Tibial nerve (tissue), 4 donors: ENCODE measurements around the gene R3HDM4. TPM values are rescaled to one million over a fixed set of nuclear protein-coding genes. Genes with fewer than 3 reads are reported as not detected.

Experiments
- DNase-seq, 2 donors: peaks; one replicate each; pipeline ENCODE4 v3.0.0-alpha.2; 2019; ENCODE audit warnings: low spot score in 2 of 2
- H3K27ac ChIP-seq, 4 donors: fragments of 200-600 bp; sonication (generic) in 3 of 4; one replicate each; pipeline ENCODE4 v1.5.1; 2017 to 2019; ENCODE audit warnings: mild to moderate bottlenecking in 1 of 4
- H3K27me3 ChIP-seq, 2 donors: fragments of 200-600 bp; sonication (generic) in 1 of 2; one replicate each; pipeline versions ENCODE4 v1.5.1 to v1.6.0; 2017 to 2019
- H3K36me3 ChIP-seq, 3 donors: fragments of 200-600 bp; sonication (generic); one replicate each; pipeline ENCODE4 v1.5.1; 2018 to 2019
- H3K4me1 ChIP-seq, 4 donors: fragments of 200-600 bp; sonication (generic) in 3 of 4; one replicate each; pipeline ENCODE4 v1.5.1; 2017 to 2019
- H3K4me3 ChIP-seq, 4 donors: fragments of 200-600 bp; sonication (generic) in 3 of 4; one replicate each; pipeline ENCODE4 v1.5.1; 2017 to 2019; ENCODE audit warnings: mild to moderate bottlenecking in 1 of 4, moderate library complexity in 1 of 4
- H3K9me3 ChIP-seq, 4 donors: fragments of 200-600 bp; sonication (generic) in 3 of 4; one replicate each; pipeline ENCODE4 v1.5.1; 2017 to 2019
- CTCF ChIP-seq, 5 experiments: fragments of 200-600 bp in 3 of 5; fragments of 450-650 bp in 2 of 5; sonication (generic) in 3 of 5; IDR thresholded peaks; one replicate each; pipeline ENCODE4 v1.5.1; 2016 to 2019; ENCODE audit warnings: antibody characterized with exemption in 5 of 5, mild to moderate bottlenecking in 3 of 5, moderate library complexity in 2 of 5
- EP300 ChIP-seq, 2 donors: sonication (generic); formaldehyde crosslinking; IDR thresholded peaks; one replicate each; pipeline ENCODE4 v1.6.1; 2017; ENCODE audit warnings: antibody characterized with exemption in 2 of 2, mild to moderate bottlenecking in 1 of 2
- POLR2A ChIP-seq, 2 donors: fragments of 450-650 bp; IDR thresholded peaks; one replicate each; pipeline ENCODE4 v1.6.1; 2017; ENCODE audit warnings: antibody characterized with exemption in 2 of 2, mild to moderate bottlenecking in 2 of 2, moderate library complexity in 2 of 2
- WGBS, 2 donors: methylation state at CpG; one replicate each; pipeline ENCODE4 v1.1.5; 2018; 5-methylcytosine and 5-hydroxymethylcytosine counted together
- total RNA-seq, 4 donors: library from RNA; depleted of rRNA; stranded (reverse); fragments of >200 nt; gene quantifications; one replicate each; pipeline ENCODE4 v1.1.0, GENCODE V29; 2016

Gene R3HDM4
- total RNA-seq, 4 donors from 2014 or later, result 30.2 to 47.7 (median 37.6) TPM

GRCh38 chr19:952049-952679, 39.1 kb upstream of the R3HDM4 start:
- H3K4me1 ChIP-seq, result peaks cover 0 to 30% (median 13%) of the 10 kb centered on the region in 4 donors
- peaks cover 0 to 4% of the 10 kb centered on the region in 2 donors for H3K27me3 ChIP-seq
- no peaks in the 10 kb centered on the region for H3K36me3 ChIP-seq
- WGBS, 2 donors, result 74 to 77% methylated on average over 14 of the region's 14 CpGs
- peak overlapping the region in 1 of 4 donors; percentile 26 for H3K4me3 ChIP-seq
- no peaks in the 10 kb centered on the region for H3K9me3 ChIP-seq
- TF ChIP-seq POLR2A (IDR thresholded peaks at IDR 0.05), result no peak
- peak overlapping the region in 1 of 4 donors; percentile 50 for H3K27ac ChIP-seq
- DNase-seq, result no peak

GRCh38 chr19:950352-951066, 37.5 kb upstream of the R3HDM4 start:
- Histone ChIP-seq H3K4me1 (peaks cover 0 to 21% (median 12%) of the 10 kb centered on the region in 4 donors), H3K27me3 (peaks cover 0 to 4% of the 10 kb centered on the region in 2 donors), H3K9me3 (no peaks in the 10 kb centered on the region), H3K27ac (no peak overlapping the region), H3K36me3 (no peaks in the 10 kb centered on the region), H3K4me3 (no peak overlapping the region)
- TF ChIP-seq POLR2A (IDR thresholded peaks at IDR 0.05) (no peak), EP300 (IDR thresholded peaks at IDR 0.05) (no peak), CTCF (IDR thresholded peaks at IDR 0.05) (no peak)
- 77 to 81% methylated on average over 17 of the region's 17 CpGs for WGBS, 2 donors
- no peak for DNase-seq

- no peaks in the 10 kb centered on the region for H3K27me3 ChIP-seq
- H3K27ac ChIP-seq, result no peak overlapping the region
- no peak for TF ChIP-seq EP300 (IDR thresholded peaks at IDR 0.05)
- no peak for TF ChIP-seq POLR2A (IDR thresholded peaks at IDR 0.05)
- TF ChIP-seq CTCF (IDR thresholded peaks at IDR 0.05), result no peak
- no peak for DNase-seq
- no peaks in the 10 kb centered on the region for H3K36me3 ChIP-seq
- no peaks in the 10 kb centered on the region for H3K9me3 ChIP-seq
- peaks cover 0 to 27% (median 13%) of the 10 kb centered on the region in 4 donors for H3K4me1 ChIP-seq
- WGBS, 2 donors, result 89 to 90% methylated on average over 14 to 23 of the region's 25 CpGs
- H3K4me3 ChIP-seq, result no peak overlapping the region
These were observed 36.0 kb upstream of the R3HDM4 start for GRCh38 chr19:948842-949496.

GRCh38 chr19:947707-948539, 34.9 kb upstream of the R3HDM4 start:
- peak overlapping the region in 1 of 4 donors; percentile 8 for H3K27ac ChIP-seq
- 72 to 78% methylated on average over 26 to 47 of the region's 47 CpGs for WGBS, 2 donors
- no peaks in the 10 kb centered on the region for H3K9me3 ChIP-seq
- no peak overlapping the region for H3K4me3 ChIP-seq
- no peaks in the 10 kb centered on the region for H3K36me3 ChIP-seq
- H3K4me1 ChIP-seq, result peaks cover 0 to 21% (median 10%) of the 10 kb centered on the region in 4 donors
- peak; percentile 37 to 43 for DNase-seq
- TF ChIP-seq CTCF (IDR thresholded peaks at IDR 0.05) (no peak), POLR2A (IDR thresholded peaks at IDR 0.05) (peak in 1 of 2 donors; percentile 10), EP300 (IDR thresholded peaks at IDR 0.05) (peak; percentile 59 to 64)
- H3K27me3 ChIP-seq, result no peaks in the 10 kb centered on the region

- no peak for DNase-seq
- peak overlapping the region in 1 of 4 donors; percentile 8 for H3K27ac ChIP-seq
- TF ChIP-seq POLR2A (IDR thresholded peaks at IDR 0.05) (no peak), CTCF (IDR thresholded peaks at IDR 0.05) (no peak), EP300 (IDR thresholded peaks at IDR 0.05) (no peak)
These were observed 34.2 kb upstream of the R3HDM4 start for GRCh38 chr19:947090-947706.

More at GRCh38 chr19:947090-947706, 34.2 kb upstream of the R3HDM4 start:
- no peaks in the 10 kb centered on the region for H3K9me3 ChIP-seq
- WGBS, 2 donors, result 84 to 85% methylated on average over 29 to 30 of the region's 30 CpGs
- no peaks in the 10 kb centered on the region for H3K27me3 ChIP-seq
- H3K4me1 ChIP-seq, result peaks cover 0 to 22% (median 6%) of the 10 kb centered on the region in 4 donors
- H3K36me3 ChIP-seq, result no peaks in the 10 kb centered on the region
- no peak overlapping the region for H3K4me3 ChIP-seq
